ENCODE measurements around the gene PLEKHJ1.

DNA sequence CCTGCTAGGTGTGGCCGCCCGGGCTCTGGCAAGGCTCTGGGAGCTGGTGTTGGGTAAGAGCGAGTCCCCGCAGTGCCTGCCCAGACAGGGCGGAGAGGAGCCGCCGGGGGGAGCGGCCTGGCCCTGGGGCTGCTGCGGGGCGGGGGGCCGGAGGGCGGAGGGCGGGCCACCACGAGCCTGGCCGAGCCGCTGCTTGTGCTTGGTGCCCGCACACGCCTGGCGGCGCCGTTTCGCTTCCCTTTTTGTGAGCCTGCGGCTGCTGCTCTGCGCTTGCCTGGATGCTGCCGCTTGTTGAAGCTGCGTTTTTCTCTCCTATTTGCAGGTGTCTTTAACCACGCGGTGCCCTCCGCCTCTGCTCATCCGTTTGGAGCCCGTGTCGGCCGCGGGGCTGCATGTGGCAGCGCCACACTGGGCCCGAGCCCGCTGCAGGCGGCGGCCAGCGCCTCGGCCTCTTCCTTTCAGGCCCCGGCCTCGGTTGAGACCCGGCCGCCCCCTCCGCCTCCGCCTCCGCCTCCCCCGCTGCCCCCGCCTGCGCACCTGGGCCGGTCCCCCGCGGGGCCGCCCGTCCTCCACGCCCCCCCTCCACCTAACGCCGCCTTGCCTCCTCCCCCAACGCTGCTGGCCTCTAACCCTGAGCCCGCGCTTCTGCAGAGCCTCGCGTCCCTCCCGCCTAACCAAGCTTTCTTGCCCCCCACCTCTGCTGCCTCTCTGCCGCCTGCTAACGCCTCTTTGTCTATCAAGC is 8.5 kb downstream of the PLEKHJ1 start:
- TF ChIP-seq POLR2A (IDR thresholded peaks at IDR 0.05; ENCODE audit: low read depth, low read length), result no peak
- TF ChIP-seq TAF1 (IDR thresholded peaks at IDR 0.05; ENCODE audit: borderline replicate concordance, low read depth, low read length), result no peak
- TF ChIP-seq POLR2AphosphoS5 (IDR thresholded peaks at IDR 0.05; ENCODE audit: low read depth, low read length), result no peak
